H9 (cell line): Measurements from ENCODE around the gene SPAG17. TPM values are rescaled to one million over a fixed set of nuclear protein-coding genes. Genes with fewer than 3 reads are reported as not detected.

ENCODE experiments used
- DNase-seq: peaks from one replicate; pipeline ENCODE4 v3.0.0-alpha.2; 2017
- H2AFZ ChIP-seq: one replicate; pipeline ENCODE4 v1.6.1; 2013; ENCODE audit warnings: mild to moderate bottlenecking, low read length, control low read depth, moderate library complexity
- H2AK5ac ChIP-seq: 2 replicates; pipeline ENCODE4 v1.6.1; 2013; ENCODE audit warnings: low read length, control low read depth, mixed read lengths; ENCODE audit not compliant: insufficient read length
- H2BK120ac ChIP-seq: one replicate; pipeline ENCODE4 v1.6.1; 2013; ENCODE audit warnings: low read depth, mild to moderate bottlenecking, low read length, control low read depth, inconsistent platforms; ENCODE audit not compliant: poor library complexity, severe bottlenecking
- H2BK12ac ChIP-seq: 2 replicates; pipeline ENCODE4 v1.6.1; 2013; ENCODE audit warnings: low read length, control low read depth, mixed read lengths, low read depth; ENCODE audit not compliant: insufficient read length
- H2BK15ac ChIP-seq: 2 replicates; pipeline ENCODE4 v1.6.1; 2013; ENCODE audit warnings: low read depth, low read length, control low read depth
- H2BK20ac ChIP-seq: one replicate; pipeline ENCODE4 v1.6.1; 2013; ENCODE audit warnings: low read depth, mild to moderate bottlenecking, low read length, control low read depth, inconsistent platforms; ENCODE audit not compliant: poor library complexity, severe bottlenecking
- H2BK5ac ChIP-seq: 2 replicates; pipeline ENCODE4 v1.6.1; 2013; ENCODE audit warnings: low read length, control low read depth, mixed read lengths; ENCODE audit not compliant: insufficient read length
- H3K14ac ChIP-seq: 2 replicates; pipeline ENCODE4 v1.6.1; 2013; ENCODE audit warnings: low read length, control low read depth; ENCODE audit not compliant: insufficient read depth
- H3K18ac ChIP-seq: 2 replicates; pipeline ENCODE4 v1.6.1; 2013; ENCODE audit warnings: low read depth, mild to moderate bottlenecking, mixed read lengths, low read length, control low read depth; ENCODE audit not compliant: insufficient read length
- H3K23ac ChIP-seq: 2 replicates; pipeline ENCODE4 v1.6.1; 2013; ENCODE audit warnings: low read length, control low read depth, mixed read lengths, low read depth; ENCODE audit not compliant: insufficient read length
- H3K23me2 ChIP-seq: 2 replicates; pipeline ENCODE4 v1.6.1; 2013; ENCODE audit warnings: low read depth, mild to moderate bottlenecking, mixed read lengths, low read length, control low read depth; ENCODE audit not compliant: insufficient read length, poor library complexity, severe bottlenecking
- H3K27ac ChIP-seq: 2 replicates; pipeline ENCODE4 v1.5.1; 2013; ENCODE audit warnings: low read length, control low read depth, mixed read lengths, low read depth; ENCODE audit not compliant: insufficient read length
- H3K27me3 ChIP-seq: 2 replicates; pipeline ENCODE4 v1.6.1; 2013; ENCODE audit warnings: low read length, control low read depth, inconsistent platforms; ENCODE audit not compliant: insufficient read depth
- H3K4ac ChIP-seq: 2 replicates; pipeline ENCODE4 v1.6.1; 2013; ENCODE audit warnings: low read depth, mild to moderate bottlenecking, control low read depth, inconsistent platforms, low read length, moderate library complexity
- H3K4me1 ChIP-seq: 2 replicates; pipeline ENCODE4 v1.6.1; 2013; ENCODE audit warnings: low read length, control low read depth, inconsistent platforms; ENCODE audit not compliant: insufficient read depth
- H3K4me2 ChIP-seq: 2 replicates; pipeline ENCODE4 v1.6.1; 2013; ENCODE audit warnings: low read length, control low read depth, mixed read lengths; ENCODE audit not compliant: insufficient read length, insufficient read depth
- H3K56ac ChIP-seq: 2 replicates; pipeline ENCODE4 v1.6.1; 2013; ENCODE audit warnings: low read depth, mild to moderate bottlenecking, mixed read lengths, low read length, control low read depth; ENCODE audit not compliant: insufficient read length
- H3K79me1 ChIP-seq: 2 replicates; pipeline ENCODE4 v1.6.1; 2013; ENCODE audit warnings: low read depth, mild to moderate bottlenecking, moderate library complexity, low read length, control low read depth, inconsistent platforms; ENCODE audit not compliant: insufficient read depth, poor library complexity, severe bottlenecking
- H3K79me2 ChIP-seq: 2 replicates; pipeline ENCODE4 v1.6.1; 2013; ENCODE audit warnings: low read length, control low read depth, inconsistent platforms; ENCODE audit not compliant: insufficient read depth
- H3K9ac ChIP-seq: 2 replicates; pipeline ENCODE4 v1.6.1; 2013; ENCODE audit warnings: low read length, control low read depth, mixed read lengths; ENCODE audit not compliant: insufficient read length; ENCODE audit errors: extremely low read depth
- H3K9me3 ChIP-seq: one replicate; pipeline ENCODE4 v1.6.1; 2013; ENCODE audit warnings: low read depth, low read length, inconsistent platforms; ENCODE audit not compliant: control insufficient read depth
- H3T11ph ChIP-seq: one replicate; pipeline ENCODE4 v1.6.1; 2013; ENCODE audit warnings: mild to moderate bottlenecking, low read length, control low read depth, inconsistent platforms
- H4K20me1 ChIP-seq: one replicate; pipeline ENCODE4 v1.6.1; 2013; ENCODE audit not compliant: control insufficient read depth, insufficient read length, insufficient read depth
- H4K5ac ChIP-seq: 2 replicates; pipeline ENCODE4 v1.6.1; 2013; ENCODE audit warnings: low read depth, mild to moderate bottlenecking, mixed read lengths, low read length, control low read depth; ENCODE audit not compliant: insufficient read length
- H4K8ac ChIP-seq: replicated peaks from 2 replicates; pipeline ENCODE4 v1.6.1; 2013; ENCODE audit warnings: low read length, control low read depth, mixed read lengths, low read depth; ENCODE audit not compliant: insufficient read length
- H4K91ac ChIP-seq: 2 replicates; pipeline ENCODE4 v1.6.1; 2013; ENCODE audit warnings: low read depth, mild to moderate bottlenecking, moderate library complexity, mixed read lengths, low read length, control low read depth; ENCODE audit not compliant: insufficient read length
- H3K27ac Mint-ChIP-seq, 3 experiments: 2 replicates in 2 of 3; 3 replicates in 1 of 3; pipeline ENCODE4 v1.8.0; 2020 to 2021; ENCODE audit warnings: mixed read lengths in 3 of 3, mild to moderate bottlenecking in 1 of 3, moderate library complexity in 1 of 3
- H3K27me3 Mint-ChIP-seq: 2 replicates; pipeline ENCODE4 v1.8.0; 2021; ENCODE audit warnings: low read depth, mild to moderate bottlenecking, moderate library complexity, mixed read lengths
- H3K36me3 Mint-ChIP-seq, 3 experiments: 2 replicates in 2 of 3; 3 replicates in 1 of 3; pipeline ENCODE4 v1.8.0; 2020 to 2021; ENCODE audit warnings: low read depth in 3 of 3, mixed read lengths in 3 of 3; ENCODE audit not compliant: insufficient read depth in 1 of 3
- H3K4me1 Mint-ChIP-seq, 2 experiments: 2 replicates each; pipeline ENCODE4 v1.8.0; 2020; ENCODE audit warnings: mixed read lengths in 2 of 2
- H3K4me3 Mint-ChIP-seq, 2 experiments: 2 replicates in 1 of 2; 3 replicates in 1 of 2; pipeline ENCODE4 v1.8.0; 2020 to 2021; ENCODE audit warnings: mild to moderate bottlenecking in 2 of 2, mixed read lengths in 2 of 2, moderate library complexity in 1 of 2
- H3K9me3 Mint-ChIP-seq, 2 experiments: 2 replicates in 1 of 2; 3 replicates in 1 of 2; pipeline ENCODE4 v1.8.0; 2020; ENCODE audit warnings: mild to moderate bottlenecking in 2 of 2, mixed read lengths in 2 of 2, moderate library complexity in 1 of 2
- CTCF ChIP-seq: fragments of 200-600 bp; sonication (generic); conservative IDR thresholded peaks from 3 replicates; pipeline ENCODE4 v1.8.0; 2021; ENCODE audit warnings: antibody characterized with exemption, mild to moderate bottlenecking
- WGBS: extraction: QIAGEN DNeasy Blood & Tissue Kit; methylation state at CpG from one replicate; pipeline ENCODE4 v1.1.7; 2013; ENCODE audit warnings: missing lambda C conversion rate, low lambda C conversion rate, mixed read lengths; ENCODE audit not compliant: insufficient read length; ENCODE audit errors: extremely low coverage; 5-methylcytosine and 5-hydroxymethylcytosine counted together
- total RNA-seq: library from RNA; stranded (reverse); gene quantifications from 2 replicates; pipeline ENCODE4 v1.2.1, GENCODE V29; 2021

SPAG17 gene
- total RNA-seq, 1 experiment from 2014 or later: 0.37 TPM

DNA sequence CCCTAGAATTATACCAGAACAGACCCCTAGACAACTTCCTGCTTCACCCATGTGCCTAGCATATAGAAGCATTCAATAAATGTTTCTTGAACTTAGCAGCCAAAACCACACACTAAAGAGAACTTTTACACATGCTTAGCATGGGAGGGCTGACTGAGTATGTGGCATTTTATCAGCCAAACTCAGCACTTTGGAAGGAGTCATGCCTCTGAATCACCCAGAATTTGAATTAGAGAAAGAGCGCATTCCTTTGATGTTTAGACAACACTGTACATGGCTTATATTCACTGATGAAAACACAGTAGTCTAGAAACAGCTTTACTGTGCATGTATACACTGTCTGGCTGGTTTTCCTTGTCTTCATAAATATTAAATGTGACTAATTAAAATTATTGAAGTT is 26.1 kb downstream of the SPAG17 start:
- no peaks in the 10 kb centered on the region for H3K27me3 ChIP-seq
- H3K27ac ChIP-seq: no peak overlapping the region
- no peak overlapping the region for H3K23ac ChIP-seq
- H2BK120ac ChIP-seq: no peak overlapping the region
- H3K27me3 Mint-ChIP-seq: no peaks in the 10 kb centered on the region
- H3K4me1 ChIP-seq: no peaks in the 10 kb centered on the region
- H2BK15ac ChIP-seq: no peak overlapping the region
- H3K79me1 ChIP-seq: no peaks in the 10 kb centered on the region
- no peak overlapping the region for H3K27ac Mint-ChIP-seq
- no peaks in the 10 kb centered on the region for H4K20me1 ChIP-seq
- no peak overlapping the region for H3K18ac ChIP-seq
- no peak for DNase-seq
- H3K4me1 Mint-ChIP-seq: peaks cover 0 to 3% of the 10 kb centered on the region in 2 experiments; a peak in 1 of 4 replicates
- no peaks in the 10 kb centered on the region for H3K79me2 ChIP-seq
- H3K4ac ChIP-seq: no peak overlapping the region
- no peak overlapping the region for H2AK5ac ChIP-seq
- H3K4me2 ChIP-seq: no peak overlapping the region
- no peak overlapping the region for H3K9ac ChIP-seq
- no peaks in the 10 kb centered on the region for H3K9me3 Mint-ChIP-seq
- H2AFZ ChIP-seq: no peak overlapping the region
- no peaks in the 10 kb centered on the region for H3K9me3 ChIP-seq
- WGBS: no CpG with 5 or more reads among the region's 1 CpG
- H4K5ac ChIP-seq: no peak overlapping the region
- H4K8ac ChIP-seq: no peak overlapping the region
- H3K23me2 ChIP-seq: no peaks in the 10 kb centered on the region
- H3K4me3 Mint-ChIP-seq: no peak overlapping the region
- no peak overlapping the region for H2BK5ac ChIP-seq
- no peak overlapping the region for H2BK20ac ChIP-seq
- no peaks in the 10 kb centered on the region for H3K36me3 Mint-ChIP-seq
- TF ChIP-seq CTCF: no peak
- H3K56ac ChIP-seq: no peak overlapping the region
- no peak overlapping the region for H2BK12ac ChIP-seq
- no peak overlapping the region for H3K14ac ChIP-seq
- H3T11ph ChIP-seq: no peak overlapping the region
- no peak overlapping the region for H4K91ac ChIP-seq
